Measurements from ENCODE around the gene CBX8.

Gene CBX8

DNA sequence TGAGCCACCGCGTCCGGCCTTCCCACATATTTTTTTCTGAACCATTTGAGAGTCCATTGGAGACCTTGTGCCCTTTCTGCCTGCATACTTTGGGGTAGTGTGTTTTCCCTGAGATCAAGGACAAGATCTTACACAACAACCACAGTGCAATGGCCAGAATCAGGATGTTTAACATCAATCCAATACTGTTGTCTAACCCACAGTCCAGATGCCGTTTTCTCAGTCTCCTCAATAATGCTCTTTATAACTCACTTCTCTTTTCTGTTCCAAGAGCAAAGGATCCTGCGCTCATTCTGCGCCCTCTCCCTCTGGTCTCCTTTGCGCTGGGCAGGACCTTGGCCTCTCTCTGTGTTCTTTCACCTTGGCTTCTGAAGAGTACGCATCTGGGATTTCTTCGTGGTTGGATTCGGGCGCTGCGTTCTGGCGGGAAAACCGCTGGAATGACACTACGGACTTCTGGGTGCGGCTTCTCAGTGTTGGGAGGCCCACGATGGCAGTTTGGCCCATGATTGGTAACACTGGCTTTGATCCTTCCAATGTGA lies 25.8 kb upstream of the CBX8 start:
- TF ChIP-seq, protein P1, sequence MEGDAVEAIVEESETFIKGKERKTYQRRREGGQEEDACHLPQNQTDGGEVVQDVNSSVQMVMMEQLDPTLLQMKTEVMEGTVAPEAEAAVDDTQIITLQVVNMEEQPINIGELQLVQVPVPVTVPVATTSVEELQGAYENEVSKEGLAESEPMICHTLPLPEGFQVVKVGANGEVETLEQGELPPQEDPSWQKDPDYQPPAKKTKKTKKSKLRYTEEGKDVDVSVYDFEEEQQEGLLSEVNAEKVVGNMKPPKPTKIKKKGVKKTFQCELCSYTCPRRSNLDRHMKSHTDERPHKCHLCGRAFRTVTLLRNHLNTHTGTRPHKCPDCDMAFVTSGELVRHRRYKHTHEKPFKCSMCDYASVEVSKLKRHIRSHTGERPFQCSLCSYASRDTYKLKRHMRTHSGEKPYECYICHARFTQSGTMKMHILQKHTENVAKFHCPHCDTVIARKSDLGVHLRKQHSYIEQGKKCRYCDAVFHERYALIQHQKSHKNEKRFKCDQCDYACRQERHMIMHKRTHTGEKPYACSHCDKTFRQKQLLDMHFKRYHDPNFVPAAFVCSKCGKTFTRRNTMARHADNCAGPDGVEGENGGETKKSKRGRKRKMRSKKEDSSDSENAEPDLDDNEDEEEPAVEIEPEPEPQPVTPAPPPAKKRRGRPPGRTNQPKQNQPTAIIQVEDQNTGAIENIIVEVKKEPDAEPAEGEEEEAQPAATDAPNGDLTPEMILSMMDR (conservative IDR thresholded peaks at IDR 0.05), result no peak
- TF ChIP-seq ZFX (IDR thresholded peaks at IDR 0.05), result no peak
- no peak overlapping the region for H3K27ac ChIP-seq

DNA sequence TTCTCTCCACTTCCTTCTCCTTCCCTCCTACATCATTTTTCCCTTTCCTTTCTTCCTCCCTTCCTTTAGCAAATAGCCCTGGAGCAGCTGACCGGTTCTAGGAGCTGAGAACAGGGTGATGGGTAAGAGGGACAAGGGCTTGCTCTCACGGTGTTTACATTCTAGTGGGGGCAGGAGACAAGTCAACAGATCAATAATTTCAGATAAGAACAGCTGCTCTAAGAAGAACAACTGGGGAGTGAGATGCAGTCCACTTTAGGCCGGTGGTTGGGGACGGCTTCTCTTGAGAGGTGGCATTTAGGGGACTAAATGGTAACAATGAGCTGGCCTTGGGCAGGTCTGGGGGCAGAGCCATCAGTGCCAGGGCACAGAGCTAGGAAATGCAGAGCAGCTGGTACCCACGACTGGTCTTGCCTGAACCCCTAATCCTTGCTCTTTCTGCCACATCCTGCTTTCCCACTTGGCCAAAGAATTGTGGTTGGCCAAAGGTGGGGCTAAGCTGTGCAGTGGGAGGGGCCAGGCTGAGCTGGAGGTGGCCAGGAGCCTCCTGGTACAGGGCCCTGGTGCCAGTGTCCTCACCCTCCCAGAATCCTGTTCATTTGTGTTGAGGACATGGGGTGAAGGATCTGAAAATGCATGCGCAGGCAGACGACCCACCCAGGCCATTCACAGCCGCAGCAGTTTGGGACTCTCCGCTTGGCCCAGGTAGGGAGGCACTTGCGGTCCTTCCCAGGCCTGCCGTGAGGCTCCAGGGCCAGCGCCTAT lies 24.6 kb upstream of the CBX8 start:
- TF ChIP-seq, protein P1 (conservative IDR thresholded peaks at IDR 0.05), result no peak
- no peak for TF ChIP-seq ZFX (IDR thresholded peaks at IDR 0.05)
- H3K27ac ChIP-seq, result no peak overlapping the region

DNA sequence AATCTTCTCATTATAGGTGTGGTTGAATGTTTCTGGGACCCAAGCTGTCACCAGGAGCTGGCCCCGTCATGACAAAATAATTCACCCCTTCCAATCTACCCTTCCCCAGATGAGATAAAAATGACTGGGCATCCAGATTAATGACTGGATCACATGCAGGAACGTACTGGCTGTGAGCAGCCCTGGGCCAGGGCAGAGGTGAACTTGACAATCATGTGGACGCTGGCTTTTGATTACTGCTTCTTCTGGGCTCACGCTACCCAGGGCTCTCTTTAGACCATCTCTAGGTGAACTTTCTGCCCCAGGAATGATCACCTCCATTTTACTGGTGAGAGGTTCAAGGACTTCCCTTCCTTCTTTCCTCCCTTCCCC lies 24.1 kb upstream of the CBX8 start:
- TF ChIP-seq, protein P1 (conservative IDR thresholded peaks at IDR 0.05), result no peak
- TF ChIP-seq ZFX (IDR thresholded peaks at IDR 0.05), result no peak
- no peak overlapping the region for H3K27ac ChIP-seq

DNA sequence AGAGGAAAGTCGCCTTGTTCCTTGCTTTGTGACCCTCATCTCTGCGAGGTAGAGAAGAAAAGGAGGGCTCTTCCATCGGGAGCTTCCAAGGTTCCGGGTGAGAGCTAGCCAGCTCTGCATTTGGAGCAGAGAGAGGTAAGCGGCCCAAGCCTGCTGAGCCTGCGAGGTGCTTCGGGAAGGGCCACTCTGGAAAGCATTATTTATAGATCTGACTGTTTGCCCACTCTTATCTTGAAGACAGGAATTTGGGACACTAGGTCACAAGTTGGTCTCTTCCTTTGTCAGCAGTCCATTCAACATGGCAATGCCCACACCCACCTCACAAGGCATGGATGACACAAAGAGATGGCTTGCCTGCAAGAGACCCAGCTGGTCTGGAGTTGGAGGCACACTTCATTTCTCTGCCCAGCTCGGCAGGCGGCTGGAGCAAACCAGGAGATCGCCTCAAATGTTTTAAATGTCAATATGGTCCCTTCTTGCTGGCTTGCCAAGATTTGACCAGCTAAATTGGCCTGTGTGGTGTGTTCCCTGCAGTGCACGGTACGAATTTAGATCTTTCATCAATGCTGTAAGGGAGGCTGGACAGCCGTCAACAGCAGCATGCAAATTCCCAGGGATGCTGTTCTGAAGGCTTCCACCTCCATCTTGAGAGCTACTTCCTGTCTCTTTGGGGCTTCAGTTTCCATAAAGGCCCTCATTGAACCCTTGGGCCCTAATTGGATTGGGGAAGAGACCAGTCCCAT lies 22.8 kb upstream of the CBX8 start:
- TF ChIP-seq, protein P1 (conservative IDR thresholded peaks at IDR 0.05), result no peak
- TF ChIP-seq ZFX (IDR thresholded peaks at IDR 0.05), result no peak
- H3K27ac ChIP-seq, result no peak overlapping the region

DNA sequence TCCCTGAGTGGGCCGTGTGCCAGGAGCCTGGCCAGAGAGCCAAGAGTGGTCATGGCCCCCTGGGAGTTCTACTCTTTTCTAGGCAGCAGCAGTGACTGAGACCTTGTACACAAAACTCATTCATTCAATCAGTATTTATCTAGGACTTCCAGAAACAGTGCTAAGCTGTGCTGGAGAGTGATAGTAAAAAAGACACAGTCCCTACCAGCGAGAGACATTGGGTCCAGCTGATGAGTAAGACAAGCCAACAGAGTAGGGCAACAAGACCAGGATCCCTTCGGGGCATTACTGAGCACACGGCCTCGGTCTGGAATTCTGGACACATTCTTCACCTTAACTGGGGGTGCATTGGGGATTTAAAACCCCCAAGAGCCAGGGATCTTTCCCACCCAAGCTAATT lies 22.2 kb upstream of the CBX8 start:
- TF ChIP-seq, protein P1 (conservative IDR thresholded peaks at IDR 0.05), result no peak
- no peak for TF ChIP-seq ZFX (IDR thresholded peaks at IDR 0.05)
- H3K27ac ChIP-seq, result no peak overlapping the region

DNA sequence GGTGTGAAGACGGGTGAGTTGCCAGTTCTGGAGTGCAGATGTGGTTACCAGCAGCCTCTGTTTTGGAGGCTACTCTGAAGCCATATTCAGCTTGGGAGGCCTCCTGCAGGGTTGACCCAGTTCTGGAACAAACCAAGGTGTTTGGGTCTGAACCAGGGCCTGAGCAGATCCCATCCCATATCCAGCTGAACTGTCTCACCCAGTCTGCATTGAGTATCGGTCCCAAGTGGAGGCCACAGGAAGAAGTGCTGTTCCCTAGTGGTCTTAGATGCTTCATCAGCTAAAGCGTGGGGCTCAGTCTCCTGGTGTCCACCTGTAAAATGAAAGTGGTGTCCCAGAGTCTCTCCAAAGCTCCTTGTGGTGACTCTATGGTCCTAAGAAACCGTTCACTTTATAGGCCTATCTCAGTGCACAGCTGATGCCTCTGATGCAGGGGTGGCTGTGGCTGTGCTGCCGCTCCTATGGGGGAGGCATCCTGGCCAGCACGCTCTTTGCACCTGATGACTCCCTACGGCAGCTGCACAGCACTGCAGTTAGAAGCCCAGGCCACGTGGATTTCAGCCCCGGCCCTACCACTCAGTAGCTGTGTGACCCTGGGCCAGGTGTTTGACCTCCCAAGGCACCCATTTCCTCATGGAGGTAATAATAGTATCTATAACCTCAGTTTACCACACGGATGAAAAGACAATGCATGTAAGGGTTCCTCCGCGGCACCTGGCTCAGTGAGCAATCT lies 21.3 kb upstream of the CBX8 start:
- TF ChIP-seq ZFX (IDR thresholded peaks at IDR 0.05), result no peak
- TF ChIP-seq, protein P1 (conservative IDR thresholded peaks at IDR 0.05), result no peak
- no peak overlapping the region for H3K27ac ChIP-seq

All from C4-2B (cell line).